GM18508 (cell line): ENCODE results near the gene ERP27.

Experiments
- ATAC-seq: cut with Tn5 transposase; IDR thresholded peaks from one replicate; pipeline ENCODE4 v1.9.1; 2021; ENCODE audit warnings: moderate number of reproducible peaks; ENCODE audit not compliant: insufficient read depth, unreplicated experiment

ERP27 gene

DNA sequence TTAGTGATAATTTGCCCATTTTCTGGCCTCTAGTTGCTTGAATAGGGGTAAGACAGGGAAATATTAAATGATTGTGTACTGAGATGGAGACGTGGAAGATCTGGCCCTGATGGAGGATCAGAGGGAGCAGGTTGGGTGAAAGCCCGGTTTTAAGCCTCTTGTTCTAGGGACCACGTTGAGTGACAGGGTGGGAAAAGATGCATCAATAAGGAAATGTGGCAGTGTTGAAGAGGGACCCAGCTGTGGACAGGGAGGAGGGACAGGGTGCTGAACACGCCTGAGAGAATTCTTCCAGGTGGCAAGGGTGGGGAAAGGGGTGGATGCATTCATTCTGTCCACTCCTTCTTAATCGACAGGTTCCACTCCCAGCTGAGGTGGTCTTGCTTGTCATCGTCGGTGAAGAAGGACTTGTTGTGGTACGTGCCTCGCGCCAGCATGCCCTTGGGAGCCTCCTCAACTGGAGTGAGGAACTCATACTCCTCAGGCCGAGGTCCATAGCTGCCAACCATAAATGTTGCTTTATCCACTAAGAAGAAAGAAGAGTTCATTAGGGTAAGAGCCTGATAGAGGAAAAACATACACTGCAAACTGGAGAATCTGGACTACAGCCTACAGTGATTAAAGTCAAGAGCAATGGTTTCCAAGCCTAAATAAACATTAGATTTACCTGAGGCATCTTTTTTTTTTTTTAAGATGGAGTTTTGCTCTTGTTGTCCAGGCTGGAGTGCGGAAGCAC, 4.0 kb upstream of the ERP27 start:
- no peak for ATAC-seq

DNA sequence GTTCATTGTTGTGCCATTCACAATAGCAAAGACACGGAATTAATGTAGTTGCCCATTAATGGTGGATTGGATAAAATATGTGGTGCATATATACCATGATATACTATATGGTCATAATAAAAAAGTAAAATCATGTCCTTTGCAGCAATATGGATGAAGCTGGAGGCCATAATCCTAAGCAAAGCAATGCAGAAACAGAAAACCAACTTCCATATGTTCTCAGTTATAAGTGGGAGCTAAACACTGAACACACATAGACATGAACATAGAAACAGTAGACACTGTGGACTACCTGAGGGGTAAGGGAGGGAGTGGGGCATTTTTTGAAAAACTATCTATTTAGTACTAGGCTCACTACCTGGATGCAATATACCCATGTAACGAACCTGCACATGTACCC, 3.0 kb upstream of the ERP27 start:
- ATAC-seq: no peak

DNA sequence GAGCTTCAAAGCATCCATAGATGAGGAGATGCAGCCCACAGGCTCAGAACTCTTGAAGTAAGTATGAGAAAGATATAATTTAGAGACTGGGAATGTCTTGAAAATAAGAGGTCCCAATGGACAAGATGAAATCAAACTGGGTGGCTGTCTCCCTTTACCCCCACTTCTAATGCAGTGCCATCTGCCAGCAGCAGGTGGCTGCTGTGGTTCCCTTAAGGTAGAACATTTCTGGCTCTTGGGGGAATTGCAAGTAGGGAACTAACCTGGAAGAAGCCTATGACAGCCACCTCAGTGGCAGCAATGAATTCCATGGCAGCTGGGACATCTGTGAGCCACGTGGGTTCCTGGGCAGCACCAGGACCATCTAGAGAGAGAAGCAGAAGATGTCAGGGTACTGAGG, 648 bp downstream of the ERP27 start:
- ATAC-seq: no peak

DNA sequence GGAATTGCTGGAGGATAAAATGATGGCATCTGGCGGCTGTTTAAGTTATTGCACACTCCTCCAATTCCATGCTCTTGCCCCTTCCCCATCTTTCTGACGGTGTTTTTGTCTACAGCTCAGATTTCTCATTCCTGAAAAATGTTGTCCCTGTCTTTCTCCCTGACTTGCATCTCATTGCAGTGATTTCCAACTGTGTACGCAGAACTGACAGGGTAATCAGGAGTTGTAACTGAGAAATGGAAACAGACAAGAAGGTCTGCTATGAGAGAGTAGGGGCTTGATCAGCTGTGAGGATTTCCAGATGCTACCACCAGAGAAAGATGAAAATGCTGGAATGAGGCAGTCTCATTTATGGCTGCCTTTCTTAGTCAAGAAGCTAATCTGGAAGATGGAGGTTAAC, 1.3 kb downstream of the ERP27 start:
- no peak for ATAC-seq

DNA sequence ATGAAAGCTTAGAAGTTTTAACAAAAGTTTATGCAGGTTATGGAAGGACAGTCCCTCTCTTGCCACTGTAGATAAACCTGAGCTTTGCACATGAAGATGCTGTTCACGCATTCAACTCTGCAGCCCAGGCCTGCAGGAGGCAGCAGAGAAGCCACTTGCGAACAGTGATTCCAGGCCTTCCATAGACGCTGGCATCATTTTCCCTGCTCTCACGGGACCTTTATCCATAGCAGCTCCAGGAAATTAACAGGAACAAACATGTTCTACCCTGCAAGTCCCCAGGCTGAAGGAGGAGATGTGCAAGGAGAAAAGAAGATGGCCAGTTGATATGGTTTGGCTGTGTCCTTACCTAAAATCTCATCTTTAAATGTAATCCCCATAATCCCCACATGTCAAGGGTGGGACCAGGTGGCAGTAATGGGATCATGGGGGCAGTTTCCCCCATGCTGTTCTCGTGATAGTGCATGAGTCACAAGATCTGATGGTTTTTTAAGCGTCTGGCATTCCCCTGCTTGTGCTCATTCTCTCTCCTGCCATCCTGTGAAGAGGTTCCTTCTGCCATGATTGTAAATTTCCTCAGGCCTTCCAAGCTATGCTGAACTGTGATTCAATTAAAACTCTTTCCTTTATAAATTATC, 2.0 kb downstream of the ERP27 start:
- no peak for ATAC-seq

DNA sequence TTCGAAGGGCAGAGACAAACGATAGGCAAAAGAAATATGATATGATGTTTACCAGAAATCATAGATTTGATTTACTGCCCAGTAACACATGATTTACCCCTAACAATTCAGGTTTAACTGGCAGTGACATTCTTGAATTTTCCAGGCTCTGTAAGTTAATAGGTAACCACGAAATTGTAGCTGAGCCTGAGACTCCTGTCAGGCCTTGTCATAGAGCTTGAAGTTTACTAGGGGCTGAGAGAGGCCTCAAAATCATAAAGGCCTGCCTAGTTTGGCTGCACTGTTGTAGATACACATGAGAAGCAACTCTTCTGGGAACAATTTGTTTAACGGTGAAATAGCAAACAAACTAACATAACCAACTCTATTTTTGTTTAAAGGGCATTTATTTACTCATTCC, 3.3 kb downstream of the ERP27 start:
- no peak for ATAC-seq

- no peak for ATAC-seq
These were observed 3.8 kb downstream of the ERP27 start for GRCh38 chr12:14934511-14934910.

GRCh38 chr12:14931791-14932560, 6.4 kb downstream of the ERP27 start:
- no peak for ATAC-seq

GRCh38 chr12:14931359-14931758, 7.0 kb downstream of the ERP27 start:
- no peak for ATAC-seq

DNA sequence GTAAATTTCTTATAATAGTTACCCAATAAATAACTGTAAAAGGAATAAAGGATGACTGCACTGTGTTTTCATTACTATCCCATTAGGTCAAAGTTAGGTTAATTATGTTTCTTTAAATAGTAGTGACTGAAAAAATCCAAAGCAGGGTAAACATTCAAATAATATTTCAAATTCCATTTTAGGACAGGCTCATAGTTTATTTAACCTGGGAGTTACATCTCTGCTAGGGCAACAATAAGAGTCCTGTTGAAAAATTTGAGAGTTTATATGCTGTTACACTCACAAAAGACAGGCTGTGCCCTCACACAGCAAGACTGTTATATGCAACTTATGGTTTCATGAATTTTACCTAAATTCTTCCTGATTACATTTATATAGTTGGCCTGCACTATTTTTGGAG, 8.0 kb downstream of the ERP27 start:
- no peak for ATAC-seq

DNA sequence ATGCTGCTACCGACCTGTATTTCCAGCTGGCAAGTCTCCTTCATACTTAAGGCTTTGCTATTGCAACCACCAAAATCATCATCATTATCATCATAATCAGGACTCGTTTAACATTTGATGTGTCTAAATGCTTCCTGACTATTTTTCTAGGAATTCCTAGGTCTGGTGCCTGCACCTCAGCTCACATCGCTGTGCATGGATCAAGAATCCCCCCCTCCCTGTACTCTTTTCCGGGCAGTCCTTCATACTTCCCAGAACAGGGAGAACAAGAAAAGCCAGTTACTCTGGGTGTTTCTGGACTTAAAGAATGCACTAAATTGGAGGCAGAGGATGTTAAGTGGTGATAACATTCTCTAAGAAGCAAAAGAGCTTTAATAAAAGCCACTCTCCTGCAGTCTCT, 9.4 kb downstream of the ERP27 start:
- no peak for ATAC-seq

DNA sequence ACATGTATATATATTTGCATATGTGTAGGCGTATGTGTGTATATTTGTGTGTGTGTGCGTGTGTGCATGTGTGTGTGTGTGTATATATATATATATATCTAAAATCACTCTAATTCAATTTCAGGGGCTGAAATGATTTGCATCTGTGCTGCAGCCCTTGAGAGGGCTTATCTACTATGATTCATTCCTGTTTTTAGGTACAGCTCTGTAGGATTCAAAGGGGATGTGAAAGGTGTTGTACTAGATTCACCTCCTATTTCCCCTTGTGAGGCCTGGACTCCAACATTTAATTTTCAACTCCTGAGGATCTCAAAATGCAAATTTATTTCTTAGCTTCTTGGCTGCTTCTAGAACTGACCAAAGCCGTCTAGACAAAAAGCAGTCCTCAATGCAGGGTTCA, 11.1 kb downstream of the ERP27 start:
- no peak for ATAC-seq

- no peak for ATAC-seq
These were observed 13.8 kb downstream of the ERP27 start for GRCh38 chr12:14924541-14924940.

- ATAC-seq: no peak
These were observed 14.4 kb downstream of the ERP27 start for GRCh38 chr12:14923944-14924343.

GRCh38 chr12:14921218-14921617, 17.1 kb downstream of the ERP27 start:
- no peak for ATAC-seq

- no peak for ATAC-seq
These were observed 17.7 kb downstream of the ERP27 start for GRCh38 chr12:14920475-14921126.

GRCh38 chr12:14919455-14919854, 18.9 kb downstream of the ERP27 start:
- ATAC-seq: no peak

DNA sequence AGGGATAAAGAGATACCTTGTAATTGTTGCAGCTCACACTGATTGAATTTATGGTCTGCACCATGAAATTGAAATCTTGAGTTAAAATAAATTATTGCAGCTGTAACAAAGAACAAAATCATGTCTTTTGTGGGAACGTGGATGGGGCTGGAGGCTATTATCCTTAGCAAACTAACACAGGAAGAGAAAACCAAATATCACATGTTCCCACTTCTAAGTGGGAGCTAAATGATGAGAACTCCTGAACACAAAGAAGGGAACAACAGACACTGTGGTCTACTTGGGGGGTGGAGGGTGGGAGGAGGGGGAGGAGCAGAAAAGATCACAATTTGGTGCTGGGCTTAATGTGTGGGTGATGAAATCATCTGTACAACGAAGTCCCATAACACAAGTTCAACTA, 22.6 kb downstream of the ERP27 start:
- no peak for ATAC-seq

DNA sequence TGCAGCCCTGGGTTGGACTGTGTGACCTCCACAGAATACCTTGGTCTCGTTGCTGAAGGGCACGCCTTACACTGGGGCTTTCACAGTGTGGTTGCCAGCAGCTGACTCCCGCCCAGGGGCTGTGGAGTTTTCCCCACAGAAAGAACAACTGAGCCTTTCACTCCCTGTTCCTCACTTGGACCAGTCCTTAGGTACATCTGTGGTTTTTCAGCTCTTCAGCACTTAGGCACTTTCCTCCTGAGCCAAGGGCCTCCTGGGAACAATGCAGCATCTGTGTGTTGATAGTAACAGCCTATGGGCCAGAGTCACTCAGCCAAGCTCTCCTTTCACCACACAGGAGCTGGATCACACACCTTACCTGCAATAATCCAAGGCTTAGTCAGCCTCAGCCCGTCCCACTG, 25.0 kb downstream of the ERP27 start:
- no peak for ATAC-seq

GRCh38 chr12:14911131-14911530, 27.2 kb downstream of the ERP27 start:
- no peak for ATAC-seq
